Suprapubic skin (tissue), 4 donors: Measurements from ENCODE around the gene TRMT10C. TPM values are rescaled to one million over a fixed set of nuclear protein-coding genes. Genes with fewer than 3 reads are reported as not detected.

Source experiments
- DNase-seq, 2 donors: peaks; one replicate each; pipeline ENCODE4 v3.0.0-alpha.2; 2019; ENCODE audit warnings: low spot score in 2 of 2
- H3K27ac ChIP-seq: fragments of 200-600 bp; sonication (generic); one replicate; pipeline ENCODE4 v1.5.1; 2019
- H3K27me3 ChIP-seq: fragments of 200-600 bp; sonication (generic); one replicate; pipeline ENCODE4 v1.5.1; 2019
- H3K36me3 ChIP-seq: fragments of 200-600 bp; sonication (generic); one replicate; pipeline ENCODE4 v1.5.1; 2019
- H3K4me1 ChIP-seq: fragments of 200-600 bp; sonication (generic); one replicate; pipeline ENCODE4 v1.5.1; 2019
- H3K4me3 ChIP-seq: fragments of 200-600 bp; sonication (generic); one replicate; pipeline ENCODE4 v1.5.1; 2019; ENCODE audit warnings: mild to moderate bottlenecking
- H3K9me3 ChIP-seq: fragments of 200-600 bp; sonication (generic); one replicate; pipeline ENCODE4 v1.5.1; 2019
- CTCF ChIP-seq, 2 donors: fragments of 200-600 bp in 1 of 2; fragments of 450-650 bp in 1 of 2; sonication (generic) in 1 of 2; IDR thresholded peaks; one replicate each; pipeline ENCODE4 v1.5.1; 2016 to 2019; ENCODE audit warnings: antibody characterized with exemption in 2 of 2, mild to moderate bottlenecking in 1 of 2, moderate library complexity in 1 of 2
- EP300 ChIP-seq: sonication (generic); formaldehyde crosslinking; IDR thresholded peaks from one replicate; pipeline ENCODE4 v1.6.1; 2017; ENCODE audit warnings: antibody characterized with exemption
- POLR2A ChIP-seq, 2 donors: fragments of 450-650 bp; IDR thresholded peaks; one replicate each; pipeline ENCODE4 v1.6.1; 2017; ENCODE audit warnings: antibody characterized with exemption in 2 of 2, mild to moderate bottlenecking in 2 of 2, moderate library complexity in 2 of 2
- POLR2AphosphoS5 ChIP-seq, 3 donors: sonication (generic); formaldehyde crosslinking; IDR thresholded peaks; one replicate each; pipeline ENCODE4 v1.6.1; 2017; ENCODE audit warnings: antibody characterized with exemption in 3 of 3
- WGBS: methylation state at CpG from one replicate; pipeline ENCODE4 v1.1.5; 2018; 5-methylcytosine and 5-hydroxymethylcytosine counted together
- total RNA-seq, 4 donors: library from RNA; depleted of rRNA; stranded (reverse); fragments of >200 nt; gene quantifications; one replicate each; pipeline ENCODE4 v1.1.0, GENCODE V29; 2016

Gene TRMT10C
- total RNA-seq, 4 donors from 2014 or later = 22.6 to 36.4 (median 28.1) TPM

GRCh38 chr3:101556064-101556463, 5.6 kb upstream of the TRMT10C start:
- Histone ChIP-seq H3K36me3 (no peaks in the 10 kb centered on the region), H3K4me3 (no peak overlapping the region), H3K9me3 (no peaks in the 10 kb centered on the region), H3K27ac (no peak overlapping the region), H3K4me1 (no peaks in the 10 kb centered on the region), H3K27me3 (peaks cover 29% of the 10 kb centered on the region)
- TF ChIP-seq POLR2AphosphoS5 (IDR thresholded peaks at IDR 0.05) = no peak
- no peak for TF ChIP-seq EP300
- no peak for TF ChIP-seq CTCF (IDR thresholded peaks at IDR 0.05)
- no peak for TF ChIP-seq POLR2A (IDR thresholded peaks at IDR 0.05)
- WGBS = 44% methylated on average over 3 of the region's 3 CpGs
- no peak for DNase-seq

GRCh38 chr3:101567528-101568317, 6.1 kb downstream of the TRMT10C start:
- Histone ChIP-seq H3K9me3 (no peaks in the 10 kb centered on the region), H3K4me1 (peaks cover 8% of the 10 kb centered on the region), H3K4me3 (no peak overlapping the region), H3K27ac (no peak overlapping the region), H3K27me3 (no peaks in the 10 kb centered on the region), H3K36me3 (peaks cover 31% of the 10 kb centered on the region)
- no peak for TF ChIP-seq POLR2AphosphoS5 (IDR thresholded peaks at IDR 0.05)
- no peak for TF ChIP-seq POLR2A (IDR thresholded peaks at IDR 0.05)
- TF ChIP-seq EP300 = no peak
- no peak for TF ChIP-seq CTCF (IDR thresholded peaks at IDR 0.05)
- 86% methylated on average over 6 of the region's 6 CpGs for WGBS
- no peak for DNase-seq

GRCh38 chr3:101571028-101571895, 9.6 kb downstream of the TRMT10C start:
- Histone ChIP-seq H3K9me3 (no peaks in the 10 kb centered on the region), H3K27me3 (no peaks in the 10 kb centered on the region), H3K4me1 (peaks cover 24% of the 10 kb centered on the region), H3K36me3 (peaks cover 13% of the 10 kb centered on the region), H3K4me3 (no peak overlapping the region), H3K27ac (no peak overlapping the region)
- 74% methylated on average over 9 of the region's 9 CpGs for WGBS
- no peak for TF ChIP-seq CTCF (IDR thresholded peaks at IDR 0.05)
- no peak for TF ChIP-seq POLR2A (IDR thresholded peaks at IDR 0.05)
- TF ChIP-seq POLR2AphosphoS5 (IDR thresholded peaks at IDR 0.05) = no peak
- no peak for TF ChIP-seq EP300
- no peak for DNase-seq

GRCh38 chr3:101573449-101574387, 12.1 kb downstream of the TRMT10C start, which contains the start of gene PCNP:
Gene PCNP, plus strand, starts transcription at chr3:101574180. Its CDS starts 36 bp downstream, at chr3:101574216.
- 3% methylated on average over 33 of the region's 47 CpGs for WGBS

More at GRCh38 chr3:101573449-101574387, 12.1 kb downstream of the TRMT10C start, which contains the start of gene PCNP:
- Histone ChIP-seq H3K27me3 (no peaks in the 10 kb centered on the region), H3K27ac (peak within 1 kb of the TSS; percentile 98), H3K4me3 (peak within 1 kb of the TSS; percentile 78), H3K36me3 (peaks cover 10% of the 10 kb centered on the region), H3K4me1 (peaks cover 43% of the 10 kb centered on the region), H3K9me3 (no peaks in the 10 kb centered on the region)
- TF ChIP-seq POLR2A (IDR thresholded peaks at IDR 0.05) (peak; percentile 37 to 80), CTCF (IDR thresholded peaks at IDR 0.05) (peak; percentile 80), EP300 (no peak), POLR2AphosphoS5 (IDR thresholded peaks at IDR 0.05) (peak; percentile 57 to 96 (median 93))
- peak; percentile 99 for DNase-seq
